Measurements from ENCODE around the gene MAN2B2. TPM values are rescaled to one million over a fixed set of nuclear protein-coding genes. Genes with fewer than 3 reads are reported as not detected.
"Not testable (repeated sequence)": the region's sequence is repeated elsewhere in the genome, so short reads cannot be mapped to it uniquely, and the experiment has no call there.

The MAN2B2 gene
- polyA plus RNA-seq, 1 donor (not counting 4 experiments of a cell fraction or from before 2014, with no cell fraction given): 7.4 TPM

GRCh38 chr4:6627832-6628231 lies 52.8 kb downstream of the MAN2B2 start:
- no peak for FAIRE-seq
- DNase-seq (ENCODE audit: low read depth, low spot score): no peak

GRCh38 chr4:6628484-6628883 lies 53.5 kb downstream of the MAN2B2 start:
- dilution Hi-C loops (cut with MboI; ENCODE audit: extremely low pct_ligation_motif_present, low sequenced_read_pairs); H3K9me3 ChIP-seq (ENCODE audit: control insufficient read depth, low read depth, low read length); H3K9me1 ChIP-seq (ENCODE audit: control insufficient read depth, extremely low read depth, insufficient read depth, low read length); H3K27ac ChIP-seq (ENCODE audit: control insufficient read depth, insufficient read depth, low read length); H2AFZ ChIP-seq (ENCODE audit: control insufficient read depth, low read length); H3K9ac ChIP-seq (ENCODE audit: control insufficient read depth, extremely low read depth, insufficient read depth, low read length); H3K36me3 ChIP-seq (ENCODE audit: control insufficient read depth in 2 of 2, extremely low read depth in 1 of 2, insufficient read depth in 2 of 2, low read length in 2 of 2); DNase-seq (ENCODE audit: low read depth, low spot score); H3K27me3 ChIP-seq (ENCODE audit: control insufficient read depth, extremely low read depth, insufficient read depth, low read length); H3K4me1 ChIP-seq (ENCODE audit: control insufficient read depth, extremely low read depth, insufficient read depth, low read length); H4K20me1 ChIP-seq (ENCODE audit: control insufficient read depth, extremely low read depth, insufficient read depth, low read length); FAIRE-seq; H3K79me2 ChIP-seq (ENCODE audit: control insufficient read depth, insufficient read depth, low read length); H3K4me3 ChIP-seq (ENCODE audit: control insufficient read depth in 2 of 3, extremely low read depth in 1 of 3, insufficient read depth in 2 of 3, low read depth in 1 of 3, low read length in 3 of 3); H3K4me2 ChIP-seq (ENCODE audit: control insufficient read depth, extremely low read depth, insufficient read depth, low read depth, low read length): not testable (repeated sequence)

More at GRCh38 chr4:6627832-6628231, 52.8 kb downstream of the MAN2B2 start:
- H3K27ac ChIP-seq (ENCODE audit: control insufficient read depth, insufficient read depth, low read length): no peak overlapping the region
- no peaks in the 10 kb centered on the region for H3K4me1 ChIP-seq (ENCODE audit: control insufficient read depth, extremely low read depth, insufficient read depth, low read length)
- H4K20me1 ChIP-seq (ENCODE audit: control insufficient read depth, extremely low read depth, insufficient read depth, low read length): no peaks in the 10 kb centered on the region
- no peaks in the 10 kb centered on the region for H3K79me2 ChIP-seq (ENCODE audit: control insufficient read depth, insufficient read depth, low read length)
- H3K9me1 ChIP-seq (ENCODE audit: control insufficient read depth, extremely low read depth, insufficient read depth, low read length): no peaks in the 10 kb centered on the region
- no peaks in the 10 kb centered on the region for H3K9me3 ChIP-seq (ENCODE audit: control insufficient read depth, low read depth, low read length)
- dilution Hi-C loops (cut with MboI; ENCODE audit: extremely low pct_ligation_motif_present, low sequenced_read_pairs): no loop called here
- no peak overlapping the region for H2AFZ ChIP-seq (ENCODE audit: control insufficient read depth, low read length)
- no peak overlapping the region for H3K4me3 ChIP-seq (ENCODE audit: control insufficient read depth in 2 of 3, extremely low read depth in 1 of 3, insufficient read depth in 2 of 3, low read depth in 1 of 3, low read length in 3 of 3)
- H3K4me2 ChIP-seq (ENCODE audit: control insufficient read depth, extremely low read depth, insufficient read depth, low read depth, low read length): no peak overlapping the region
- H3K27me3 ChIP-seq (ENCODE audit: control insufficient read depth, extremely low read depth, insufficient read depth, low read length): no peaks in the 10 kb centered on the region
- no peak overlapping the region for H3K9ac ChIP-seq (ENCODE audit: control insufficient read depth, extremely low read depth, insufficient read depth, low read length)
- no peaks in the 10 kb centered on the region for H3K36me3 ChIP-seq (ENCODE audit: control insufficient read depth in 2 of 2, extremely low read depth in 1 of 2, insufficient read depth in 2 of 2, low read length in 2 of 2)
- TF ChIP-seq CTCF (optimal IDR thresholded peaks at IDR 0.05 in 1 of 3, IDR thresholded peaks at IDR 0.05 in 1 of 3, conservative IDR thresholded peaks at IDR 0.05 in 1 of 3; ENCODE audit: extremely low read depth in 1 of 3, insufficient read depth in 2 of 3, low read length in 3 of 3) (no peak), EZH2 (IDR thresholded peaks at IDR 0.05; ENCODE audit: low read length) (no peak)

GRCh38 chr4:6632125-6632524 lies 57.1 kb downstream of the MAN2B2 start:
- no peaks in the 10 kb centered on the region for H3K27me3 ChIP-seq (ENCODE audit: control insufficient read depth, extremely low read depth, insufficient read depth, low read length)
- H3K9ac ChIP-seq (ENCODE audit: control insufficient read depth, extremely low read depth, insufficient read depth, low read length): no peak overlapping the region
- DNase-seq (ENCODE audit: low read depth, low spot score): no peak
- H3K9me1 ChIP-seq (ENCODE audit: control insufficient read depth, extremely low read depth, insufficient read depth, low read length): no peaks in the 10 kb centered on the region
- no peaks in the 10 kb centered on the region for H4K20me1 ChIP-seq (ENCODE audit: control insufficient read depth, extremely low read depth, insufficient read depth, low read length)
- H3K79me2 ChIP-seq (ENCODE audit: control insufficient read depth, insufficient read depth, low read length): no peaks in the 10 kb centered on the region
- no peaks in the 10 kb centered on the region for H3K9me3 ChIP-seq (ENCODE audit: control insufficient read depth, low read depth, low read length)
- dilution Hi-C loops (cut with MboI; ENCODE audit: extremely low pct_ligation_motif_present, low sequenced_read_pairs): no loop called here
- TF ChIP-seq CTCF (optimal IDR thresholded peaks at IDR 0.05 in 1 of 3, IDR thresholded peaks at IDR 0.05 in 1 of 3, conservative IDR thresholded peaks at IDR 0.05 in 1 of 3; ENCODE audit: extremely low read depth in 1 of 3, insufficient read depth in 2 of 3, low read length in 3 of 3): no peak
- TF ChIP-seq EZH2 (IDR thresholded peaks at IDR 0.05; ENCODE audit: low read length): no peak
- H2AFZ ChIP-seq (ENCODE audit: control insufficient read depth, low read length): no peak overlapping the region
- H3K4me3 ChIP-seq (ENCODE audit: control insufficient read depth in 2 of 3, extremely low read depth in 1 of 3, insufficient read depth in 2 of 3, low read depth in 1 of 3, low read length in 3 of 3): no peak overlapping the region
- no peaks in the 10 kb centered on the region for H3K36me3 ChIP-seq (ENCODE audit: control insufficient read depth in 2 of 2, extremely low read depth in 1 of 2, insufficient read depth in 2 of 2, low read length in 2 of 2)
- H3K4me1 ChIP-seq (ENCODE audit: control insufficient read depth, extremely low read depth, insufficient read depth, low read length): peaks cover 5% of the 10 kb centered on the region
- H3K4me2 ChIP-seq (ENCODE audit: control insufficient read depth, extremely low read depth, insufficient read depth, low read depth, low read length): no peak overlapping the region
- no peak overlapping the region for H3K27ac ChIP-seq (ENCODE audit: control insufficient read depth, insufficient read depth, low read length)
- FAIRE-seq: no peak
